GM12891 (cell line): ENCODE results near the gene PCSK5.

Experiments
- PAX5 ChIP-seq: IDR thresholded peaks from 2 replicates; pipeline ENCODE4 v1.6.1; 2011; ENCODE audit warnings: low read length, moderate library complexity, mild to moderate bottlenecking; ENCODE audit not compliant: insufficient read depth, severe bottlenecking
- POLR2A ChIP-seq: IDR thresholded peaks from 2 replicates; pipeline ENCODE4 v1.6.1; 2011; ENCODE audit warnings: low read depth, low read length, control low read depth
- POLR2AphosphoS5 ChIP-seq: IDR thresholded peaks from 2 replicates; pipeline ENCODE4 v1.6.1; 2011; ENCODE audit warnings: low read depth, low read length, control low read depth
- POU2F2 ChIP-seq: IDR thresholded peaks from 2 replicates; pipeline ENCODE4 v1.6.1; 2011; ENCODE audit warnings: low read depth, mild to moderate bottlenecking, control low read depth, low read length, moderate library complexity
- SPI1 ChIP-seq: IDR thresholded peaks from 2 replicates; pipeline ENCODE4 v1.6.1; 2011; ENCODE audit warnings: low read depth, low read length, control low read depth

DNA sequence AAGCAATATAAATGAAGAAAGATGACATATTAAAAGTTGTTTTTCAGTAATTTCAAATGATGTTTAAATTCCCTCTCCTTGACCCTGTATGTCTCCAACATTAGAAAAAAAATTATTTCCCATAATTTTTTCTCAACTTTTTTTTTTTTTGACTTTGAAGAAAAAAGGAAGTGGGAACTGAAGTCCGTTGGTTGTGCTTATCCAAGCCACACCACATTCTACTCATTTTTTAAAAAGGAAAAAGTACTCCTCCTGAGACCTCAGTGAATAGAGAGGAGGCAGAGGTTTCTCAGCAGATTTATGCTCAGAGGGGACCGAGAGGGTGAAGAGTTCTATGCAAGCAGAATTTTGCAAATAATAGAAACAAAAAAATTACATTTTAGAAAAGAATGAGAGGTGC lies 123.3 kb downstream of the PCSK5 start:
- TF ChIP-seq PAX5 = no peak
- TF ChIP-seq SPI1 = peak; percentile 14; the same call in 1 of the 2 replicates
- no peak for TF ChIP-seq POLR2A
- no peak for TF ChIP-seq POLR2AphosphoS5
- TF ChIP-seq POU2F2 = no peak
